Skeletal muscle satellite cell (primary cell): ENCODE measurements around the gene ITPK1.

Source experiments
- H3K27me3 ChIP-seq: 2 replicates; pipeline ENCODE4 v1.7.0; 2013; ENCODE audit warnings: low read length; ENCODE audit not compliant: control insufficient read depth, insufficient read depth
- H3K36me3 ChIP-seq: 2 replicates; pipeline ENCODE4 v1.7.0; 2013; ENCODE audit warnings: mild to moderate bottlenecking, control low read depth, low read length; ENCODE audit not compliant: insufficient read depth
- H3K4me1 ChIP-seq: 2 replicates; pipeline ENCODE4 v1.7.0; 2013; ENCODE audit warnings: low read length; ENCODE audit not compliant: control insufficient read depth, insufficient read depth
- H3K4me2 ChIP-seq: 2 replicates; pipeline ENCODE4 v1.7.0; 2013; ENCODE audit warnings: mild to moderate bottlenecking, low read length
- H3K4me3 ChIP-seq: 2 replicates; pipeline ENCODE4 v1.7.0; 2013; ENCODE audit warnings: low read length
- H3K9ac ChIP-seq: 2 replicates; pipeline ENCODE4 v1.7.0; 2013; ENCODE audit warnings: mild to moderate bottlenecking, low read depth, low read length, moderate library complexity
- H3K9me3 ChIP-seq: replicated peaks from 2 replicates; pipeline ENCODE4 v1.7.0; 2013; ENCODE audit warnings: mild to moderate bottlenecking, control low read depth, low read length

Gene ITPK1

DNA sequence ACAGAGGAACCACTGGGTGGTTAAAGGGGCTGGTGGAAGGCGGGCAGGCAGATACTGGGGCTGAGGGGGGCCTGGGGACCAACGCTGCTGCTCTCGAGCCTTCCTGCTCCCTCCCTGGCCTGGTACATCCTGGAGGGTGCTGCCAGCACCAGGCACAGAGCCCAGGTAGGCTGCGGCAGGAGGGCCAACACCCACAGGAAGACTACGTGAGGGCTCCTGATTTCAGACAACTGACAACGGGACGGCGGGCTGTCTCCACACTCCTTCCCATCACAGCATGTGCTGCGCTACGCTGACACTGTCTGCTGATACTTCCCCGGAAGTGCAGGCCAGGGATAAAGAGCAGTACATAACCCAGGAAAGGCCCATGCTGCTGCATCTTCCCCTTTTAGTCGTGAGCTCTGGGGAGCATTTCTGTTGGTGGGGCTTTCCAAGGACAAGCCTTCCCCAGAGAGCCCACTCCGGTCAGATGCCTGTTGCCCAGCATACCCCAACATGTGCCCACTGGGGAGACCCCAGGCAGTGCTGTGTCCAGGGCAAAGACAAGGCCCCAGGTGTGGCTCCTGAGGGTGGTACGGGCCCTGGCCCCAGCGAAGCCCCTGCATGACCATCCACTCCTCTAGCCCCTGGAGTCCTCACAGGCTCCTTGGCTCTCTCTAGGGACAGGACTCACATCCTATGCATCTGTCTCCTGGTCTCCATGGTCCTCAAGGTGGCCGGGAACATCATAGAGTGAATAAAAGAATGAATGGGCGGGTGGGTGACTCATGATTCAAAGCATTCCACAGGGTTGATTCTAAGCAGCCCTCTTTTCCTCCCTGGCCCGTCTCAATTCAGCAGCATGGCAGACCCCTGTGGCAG lies 154.8 kb downstream of the ITPK1 start:
- Histone ChIP-seq H3K9me3 (no peaks in the 10 kb centered on the region), H3K27me3 (no peaks in the 10 kb centered on the region), H3K4me3 (no peak overlapping the region), H3K9ac (no peak overlapping the region), H3K36me3 (peaks cover 11% of the 10 kb centered on the region), H3K4me1 (peaks cover 29% of the 10 kb centered on the region), H3K4me2 (no peak overlapping the region)

DNA sequence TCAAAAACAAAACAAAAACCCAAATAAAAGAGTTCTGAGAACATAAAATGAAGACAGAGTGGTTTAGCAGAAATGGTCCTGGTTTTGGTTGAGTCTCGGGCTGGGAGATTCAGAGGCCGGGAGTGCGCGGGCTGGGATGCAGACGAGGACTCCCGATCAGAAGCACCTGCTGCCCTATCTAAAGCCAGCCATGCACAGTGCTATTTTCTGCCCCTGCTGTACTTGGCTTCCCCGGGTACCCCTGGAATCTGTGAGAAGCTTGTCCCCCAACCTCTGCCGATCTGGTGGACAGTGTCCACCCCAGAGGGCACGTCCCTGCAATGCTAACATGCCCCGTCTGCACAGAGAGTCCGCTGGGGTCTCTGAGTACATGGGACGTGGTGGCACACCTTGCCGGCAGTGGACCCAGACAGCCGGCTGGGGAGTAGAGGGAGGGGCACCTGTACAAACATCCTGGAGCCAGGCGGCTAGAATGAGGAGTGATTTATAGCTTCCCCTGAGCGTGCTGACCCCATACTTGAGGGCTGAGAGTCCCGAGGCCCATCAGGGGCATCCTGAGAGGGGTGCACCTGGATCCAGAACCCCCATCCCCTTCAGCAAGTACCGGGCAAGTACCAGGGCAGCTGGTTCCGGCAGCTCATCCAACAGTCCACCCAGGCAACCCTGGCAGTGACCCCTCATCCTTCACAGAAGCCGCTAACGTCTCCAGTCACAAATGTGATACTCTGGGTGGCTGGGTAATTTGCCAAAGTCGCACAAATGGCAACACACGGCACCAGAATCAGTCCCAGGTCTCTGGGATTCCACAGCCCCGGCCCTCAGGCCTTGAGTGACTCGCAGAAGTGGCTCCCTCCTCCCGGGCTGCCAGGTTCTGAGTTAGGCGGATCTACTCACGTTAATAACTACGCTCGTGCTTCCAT lies 155.7 kb downstream of the ITPK1 start:
- Histone ChIP-seq H3K27me3 (no peaks in the 10 kb centered on the region), H3K4me1 (peaks cover 29% of the 10 kb centered on the region), H3K4me2 (no peak overlapping the region), H3K36me3 (peaks cover 11% of the 10 kb centered on the region), H3K9me3 (no peaks in the 10 kb centered on the region), H3K9ac (no peak overlapping the region), H3K4me3 (no peak overlapping the region)

- H3K27me3 ChIP-seq, result no peaks in the 10 kb centered on the region
- peaks cover 28% of the 10 kb centered on the region for H3K4me1 ChIP-seq
- no peak overlapping the region for H3K4me3 ChIP-seq
- H3K4me2 ChIP-seq, result no peak overlapping the region
- H3K9me3 ChIP-seq, result no peaks in the 10 kb centered on the region
- peaks cover 11% of the 10 kb centered on the region for H3K36me3 ChIP-seq
- H3K9ac ChIP-seq, result no peak overlapping the region
These were observed 156.6 kb downstream of the ITPK1 start for GRCh38 chr14:92959189-92959531.

- Histone ChIP-seq H3K4me2 (no peak overlapping the region), H3K9me3 (no peaks in the 10 kb centered on the region), H3K9ac (no peak overlapping the region), H3K4me1 (peaks cover 22% of the 10 kb centered on the region), H3K4me3 (no peak overlapping the region), H3K27me3 (no peaks in the 10 kb centered on the region), H3K36me3 (peaks cover 11% of the 10 kb centered on the region)
These were observed 157.1 kb downstream of the ITPK1 start for GRCh38 chr14:92958373-92959188.

GRCh38 chr14:92956961-92957360 lies 158.8 kb downstream of the ITPK1 start:
- peaks cover 19% of the 10 kb centered on the region for H3K4me1 ChIP-seq
- H3K27me3 ChIP-seq, result no peaks in the 10 kb centered on the region
- H3K4me3 ChIP-seq, result no peak overlapping the region
- no peak overlapping the region for H3K4me2 ChIP-seq
- no peak overlapping the region for H3K9ac ChIP-seq
- peaks cover 11% of the 10 kb centered on the region for H3K36me3 ChIP-seq
- H3K9me3 ChIP-seq, result no peaks in the 10 kb centered on the region

DNA sequence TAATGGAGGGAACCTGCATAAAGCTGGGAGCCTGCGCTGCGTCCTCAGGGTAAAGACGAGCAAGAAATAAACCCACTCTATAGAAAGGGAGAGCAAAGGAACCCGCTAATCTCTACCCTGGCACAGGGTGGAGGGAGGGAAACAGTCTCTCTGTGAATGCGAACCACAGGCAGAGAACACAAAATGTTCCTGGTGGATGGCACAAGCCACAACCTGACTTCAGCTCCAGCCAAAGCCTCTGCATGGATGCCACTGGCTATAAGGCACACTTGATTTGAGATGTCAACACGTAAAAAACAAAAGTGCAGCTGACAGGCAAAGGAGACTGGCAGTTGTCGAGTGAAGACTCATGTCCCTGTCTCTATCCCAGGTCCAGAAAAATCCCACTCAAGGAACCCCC lies 160.3 kb downstream of the ITPK1 start:
- peaks cover 18% of the 10 kb centered on the region for H3K36me3 ChIP-seq
- no peak overlapping the region for H3K4me3 ChIP-seq
- no peak overlapping the region for H3K4me2 ChIP-seq
- H3K4me1 ChIP-seq, result peaks cover 6% of the 10 kb centered on the region
- H3K9me3 ChIP-seq, result no peaks in the 10 kb centered on the region
- no peak overlapping the region for H3K9ac ChIP-seq
- H3K27me3 ChIP-seq, result no peaks in the 10 kb centered on the region

GRCh38 chr14:92954933-92955332 lies 160.8 kb downstream of the ITPK1 start:
- peaks cover 6% of the 10 kb centered on the region for H3K4me1 ChIP-seq
- H3K4me2 ChIP-seq, result no peak overlapping the region
- H3K36me3 ChIP-seq, result peaks cover 18% of the 10 kb centered on the region
- H3K9me3 ChIP-seq, result no peaks in the 10 kb centered on the region
- H3K4me3 ChIP-seq, result no peak overlapping the region
- H3K9ac ChIP-seq, result no peak overlapping the region
- H3K27me3 ChIP-seq, result no peaks in the 10 kb centered on the region

DNA sequence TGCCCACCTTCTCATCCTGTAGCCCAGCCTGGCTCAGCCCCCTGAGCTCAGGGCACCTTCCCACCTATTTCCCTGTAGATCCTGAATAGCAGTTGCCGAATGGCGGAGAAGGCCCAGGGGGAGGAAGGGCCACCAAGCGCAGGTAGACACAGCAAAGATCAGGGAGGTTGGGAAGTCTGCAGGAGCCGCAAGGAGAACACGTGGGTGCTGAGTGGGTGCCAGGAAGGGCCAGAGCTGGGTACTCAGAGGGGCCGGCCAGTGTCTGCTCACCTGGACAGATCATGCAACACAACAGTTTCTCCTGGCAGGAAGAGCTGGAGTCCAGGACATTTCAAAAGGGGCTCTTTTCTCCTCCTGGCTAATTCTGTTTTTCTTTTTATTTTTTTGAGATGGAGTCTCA lies 162.2 kb downstream of the ITPK1 start:
- H3K4me2 ChIP-seq, result no peak overlapping the region

GRCh38 chr14:92952481-92953298 lies 163.0 kb downstream of the ITPK1 start:
- Histone ChIP-seq H3K4me2 (no peak overlapping the region), H3K4me3 (no peak overlapping the region), H3K4me1 (no peaks in the 10 kb centered on the region), H3K9me3 (no peaks in the 10 kb centered on the region), H3K36me3 (peaks cover 16% of the 10 kb centered on the region), H3K9ac (no peak overlapping the region), H3K27me3 (no peaks in the 10 kb centered on the region)

More for the DNA sequence above, 162.2 kb downstream of the ITPK1 start:
- Histone ChIP-seq H3K9ac (no peak overlapping the region), H3K36me3 (peaks cover 21% of the 10 kb centered on the region), H3K4me3 (no peak overlapping the region), H3K4me1 (no peaks in the 10 kb centered on the region), H3K27me3 (no peaks in the 10 kb centered on the region), H3K9me3 (no peaks in the 10 kb centered on the region)

- Histone ChIP-seq H3K9ac (no peak overlapping the region), H3K9me3 (no peaks in the 10 kb centered on the region), H3K27me3 (no peaks in the 10 kb centered on the region), H3K36me3 (peaks cover 10% of the 10 kb centered on the region), H3K4me2 (no peak overlapping the region), H3K4me1 (no peaks in the 10 kb centered on the region), H3K4me3 (no peak overlapping the region)
These were observed 163.7 kb downstream of the ITPK1 start for GRCh38 chr14:92951912-92952471.
